K562 (cell line): ENCODE measurements around the gene ITGBL1. TPM values are rescaled to one million over a fixed set of nuclear protein-coding genes. Genes with fewer than 3 reads are reported as not detected.

Source experiments
- ATAC-seq: fragments of 200-7000 bp; cut with Tn5 transposase; 3 replicates; pipeline ENCODE4 v1.9.1; 2020; ENCODE audit warnings: moderate library complexity
- BruUV-seq: library from RNA; stranded (reverse); fragments of 400-500 nt; replicated peaks from 2 replicates; lab custom pipeline; 2021; lab: Mats Ljungman, UMichigan
- CTCF ChIA-PET: fragments of 300-600 bp; formaldehyde crosslinking; extraction: SDS; loops from one replicate; lab custom pipeline; 2021; ENCODE audit warnings: low intra/inter-chr PET ratio; lab: Yijun Ruan, JAX
- POLR2A ChIA-PET: fragments of 300-600, 350-650 bp; sonication (Branson Sonifier 250); formaldehyde crosslinking; extraction: SDS; loops from one replicate; lab custom pipeline; 2021; ENCODE audit warnings: antibody characterized with exemption, inconsistent platforms; lab: Yijun Ruan, JAX
- DNase-seq, 4 experiments: peaks; one replicate each; pipeline versions ENCODE4 v3.0.0 to v3.0.0-alpha.2; 2011 to 2018; ENCODE audit warnings: low spot score in 3 of 4, mixed read lengths in 3 of 4; ENCODE audit errors: extremely low read depth in 1 of 4
- FAIRE-seq: peaks from 2 replicates; lab custom pipeline; 2011; peaks lifted over from hg19 to GRCh38; lab: Jason Lieb, UNC
- H2AFZ ChIP-seq: 2 replicates; pipeline ENCODE4 v1.6.0; 2011; ENCODE audit warnings: low read depth, low read length, control low read depth, inconsistent platforms
- H3K27ac ChIP-seq: fragments of 200-600 bp; 3 replicates; pipeline ENCODE4 v1.8.0; 2011; ENCODE audit warnings: low read depth, mild to moderate bottlenecking, control low read depth, inconsistent platforms, low read length, moderate library complexity, mixed read lengths; ENCODE audit errors: extremely low read depth
- H3K27me3 ChIP-seq, 2 experiments: fragments of 300-600 bp in 1 of 2; 2 replicates in 1 of 2; 3 replicates in 1 of 2; pipeline versions ENCODE4 v1.6.0 to v1.8.0; 2011; ENCODE audit warnings: inconsistent platforms in 2 of 2, low read length in 2 of 2, mild to moderate bottlenecking in 1 of 2, mixed read lengths in 1 of 2, moderate library complexity in 1 of 2; ENCODE audit not compliant: control insufficient read depth in 2 of 2, insufficient read depth in 2 of 2
- H3K36me3 ChIP-seq: fragments of 300-600 bp; 3 replicates; pipeline ENCODE4 v1.8.0; 2011; ENCODE audit warnings: mild to moderate bottlenecking, low read length, inconsistent platforms; ENCODE audit not compliant: control insufficient read depth, insufficient read depth
- H3K4me1 ChIP-seq, 2 experiments: fragments of 200-600 bp in 1 of 2; replicated peaks in 1 of 2; 2 replicates in 1 of 2; 3 replicates in 1 of 2; pipeline versions ENCODE4 v1.5.1 to v1.8.0; 2011; ENCODE audit warnings: inconsistent platforms in 2 of 2, low read length in 2 of 2, mild to moderate bottlenecking in 1 of 2, mixed read lengths in 1 of 2, moderate library complexity in 1 of 2; ENCODE audit not compliant: control insufficient read depth in 2 of 2, insufficient read depth in 2 of 2
- H3K4me2 ChIP-seq: 2 replicates; pipeline ENCODE4 v1.6.1; 2011; ENCODE audit warnings: low read length, control low read depth, inconsistent platforms, mixed read lengths; ENCODE audit not compliant: insufficient read depth
- H3K4me3 ChIP-seq: fragments of 200-600 bp; sonication (generic), shearing (Covaris generic); 2 replicates; pipeline ENCODE4 v1.5.1; 2016; ENCODE audit warnings: control low read depth, inconsistent platforms
- H3K79me2 ChIP-seq: fragments of 200-600 bp; 3 replicates; pipeline ENCODE4 v1.8.0; 2011; ENCODE audit warnings: low read length, inconsistent platforms; ENCODE audit not compliant: control insufficient read depth, insufficient read depth
- H3K9ac ChIP-seq, 2 experiments: 2 replicates each; pipeline versions ENCODE4 v1.6.0 to v1.6.1; 2011; ENCODE audit warnings: low read depth in 2 of 2, low read length in 2 of 2, control low read depth in 1 of 2, inconsistent platforms in 1 of 2, mild to moderate bottlenecking in 1 of 2, mixed read lengths in 1 of 2; ENCODE audit not compliant: insufficient read depth in 1 of 2
- H3K9me1 ChIP-seq: one replicate; pipeline ENCODE4 v1.6.0; 2011; ENCODE audit warnings: inconsistent platforms, mild to moderate bottlenecking, low read length, moderate library complexity; ENCODE audit not compliant: control insufficient read depth, insufficient read depth
- H3K9me3 ChIP-seq: replicated peaks from 2 replicates; pipeline ENCODE4 v1.5.1; 2011; ENCODE audit warnings: low read depth, low read length, inconsistent platforms; ENCODE audit not compliant: control insufficient read depth, insufficient read depth
- H4K20me1 ChIP-seq: replicated peaks from 2 replicates; pipeline ENCODE4 v1.6.1; 2011; ENCODE audit warnings: low read length, inconsistent platforms, mixed read lengths; ENCODE audit not compliant: control insufficient read depth, insufficient read depth
- CC2D1A ChIP-seq: fragments of 450-650 bp; IDR thresholded peaks from 2 replicates; pipeline ENCODE4 v1.6.1; 2017; ENCODE audit warnings: mild to moderate bottlenecking
- CCAR2 ChIP-seq: fragments of 200-400 bp; formaldehyde crosslinking; IDR thresholded peaks from 2 replicates; pipeline ENCODE4 v1.6.1; 2017; ENCODE audit warnings: mild to moderate bottlenecking, low read depth, low read length
- CREM ChIP-seq: IDR thresholded peaks from 2 replicates; pipeline ENCODE4 v1.6.1; 2014; ENCODE audit warnings: antibody characterized with exemption, low read depth
- MCM5 ChIP-seq: fragments of 450-650 bp; IDR thresholded peaks from 2 replicates; pipeline ENCODE4 v1.6.1; 2016; ENCODE audit warnings: low read depth
- RUNX1 ChIP-seq: sonication (generic); IDR thresholded peaks from 2 replicates; pipeline ENCODE4 v1.6.1; 2016; ENCODE audit warnings: antibody characterized with exemption, low read depth
- SIX5 ChIP-seq, 2 experiments: IDR thresholded peaks; 2 replicates each; pipeline ENCODE4 v1.6.1; 2011; ENCODE audit warnings: low read length in 2 of 2, borderline replicate concordance in 1 of 2, low read depth in 1 of 2, mild to moderate bottlenecking in 1 of 2, moderate library complexity in 1 of 2; ENCODE audit not compliant: insufficient read depth in 1 of 2
- TBP ChIP-seq: optimal IDR thresholded peaks from 2 replicates; pipeline ENCODE3; 2011; ENCODE audit warnings: low read depth, low read length, improper control_type of control experiment
- TCF3 ChIP-seq: sonication (generic); formaldehyde crosslinking; IDR thresholded peaks from 2 replicates; pipeline ENCODE4 v1.4.0; 2020; ENCODE audit warnings: mild to moderate bottlenecking, missing genetic modification reagents
- ZNF316 ChIP-seq: fragments of 450-650 bp; IDR thresholded peaks from 2 replicates; pipeline ENCODE4 v1.6.1; 2016
- ZNF586 ChIP-seq: fragments of 450-650 bp; formaldehyde crosslinking; conservative IDR thresholded peaks from 2 replicates; pipeline ENCODE4 v1.4.0; 2020; ENCODE audit warnings: mild to moderate bottlenecking, moderate library complexity
- ZSCAN32 ChIP-seq: fragments of 450-650 bp; formaldehyde crosslinking; IDR thresholded peaks from 2 replicates; pipeline ENCODE4 v1.4.0; 2020; ENCODE audit warnings: mild to moderate bottlenecking, moderate library complexity
- in situ Hi-C: fragments of 300-500 bp; cut with MboI; formaldehyde crosslinking; loops from 4 replicates; pipeline ENCODE4 v1.15.0; 2018; ENCODE audit warnings: inconsistent platforms, mixed read lengths
- intact Hi-C: fragments of 100-400 bp; cut with micrococcal nuclease; formaldehyde crosslinking; loops from 2 replicates; pipeline ENCODE4 v1.14.2; 2022
- polyA plus RNA-seq, 8 experiments: library from polyadenylated mRNA; depleted of rRNA in 4 of 8; stranded (reverse) in 5 of 8; unstranded in 3 of 8; fragments of >200 nt; fragmentation: Nextera tagmentation in 2 of 8; fragmentation: Illumina TruSeq in 1 of 8; extraction: Ambion mirVana in 2 of 8; extraction: Trizol in 1 of 8; gene quantifications; 2 replicates each; pipeline versions ENCODE4 v1.2.1 to v1.2.3, GENCODE V29; 2011 to 2014; ENCODE audit warnings: inconsistent platforms in 1 of 8, missing spikeins in 1 of 8
- total RNA-seq, 7 experiments: library from RNA; depleted of rRNA in 6 of 7; stranded (reverse); fragments of >200 nt in 6 of 7; fragmentation: Illumina TruSeq in 2 of 7; extraction: Trizol in 2 of 7; gene quantifications; 2 replicates each; pipeline versions ENCODE4 v1.2.1 to v1.2.3, GENCODE V29; 2011 to 2021; ENCODE audit warnings: low replicate concordance in 1 of 7
- TF ChIP-seq, protein P1 (sequence below): IDR thresholded peaks from 2 replicates; pipeline ENCODE4 v1.6.1; 2011; ENCODE audit not compliant: insufficient read length; ENCODE audit errors: extremely low read depth
- TF ChIP-seq, protein P2 (sequence below): fragments of 250-450 bp; sonication (Bioruptor Pico); IDR thresholded peaks from 2 replicates; pipeline ENCODE4 v1.8.0; 2022; ENCODE audit warnings: moderate library complexity, mild to moderate bottlenecking, inconsistent platforms
- TF ChIP-seq, protein P3 (sequence below): fragments of 450-650 bp; IDR thresholded peaks from 2 replicates; pipeline ENCODE4 v1.6.1; 2016; ENCODE audit warnings: mild to moderate bottlenecking

The ITGBL1 gene
- total and polyA plus RNA-seq, 9 of the 15 experiments (the other 6 are each of a cell fraction or from before 2014, with no cell fraction given): 0.04 to 0.73 (median 0.32) TPM; not detected in 1

DNA sequence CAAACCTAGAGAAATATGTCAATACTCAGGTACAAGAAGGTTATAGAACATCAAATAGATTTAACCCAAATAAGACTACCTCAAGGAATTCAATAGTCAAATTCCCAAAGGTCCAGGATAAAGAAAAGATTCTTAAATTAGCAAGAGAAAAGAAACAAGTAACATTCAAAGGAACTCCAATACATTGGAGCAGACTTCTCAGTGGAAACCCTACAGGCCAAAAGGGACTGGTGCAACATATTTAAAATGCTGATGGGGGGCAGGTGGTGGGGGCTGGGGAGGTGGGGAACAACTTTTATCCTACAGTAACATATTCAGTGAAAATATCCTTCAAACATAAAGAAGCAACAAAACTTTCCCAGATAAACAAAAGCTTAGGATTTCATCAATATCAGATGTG lies 23.1 kb downstream of the ITGBL1 start:
- ChIA-PET CTCF (no interaction called here), POLR2A (no interaction called here)
- in situ Hi-C loops: no loop called here
- Histone ChIP-seq H3K36me3 (no peaks in the 10 kb centered on the region), H3K79me2 (no peaks in the 10 kb centered on the region), H3K4me3 (no peak overlapping the region), H3K27me3 (no peaks in the 10 kb centered on the region), H4K20me1 (no peaks in the 10 kb centered on the region), H3K9me1 (no peaks in the 10 kb centered on the region), H3K9me3 (no peaks in the 10 kb centered on the region), H3K4me2 (no peak overlapping the region), H3K4me1 (no peaks in the 10 kb centered on the region), H2AFZ (no peak overlapping the region), H3K27ac (no peak overlapping the region), H3K9ac (no peak overlapping the region)
- ATAC-seq: no peak
- no peak for DNase-seq
- TF ChIP-seq ZNF316 (no peak), ZSCAN32 (CRISPR knock-in tag) (no peak), ZNF586 (CRISPR knock-in tag) (no peak), TBP (no peak), CREM (no peak), SIX5 (IDR thresholded peaks at IDR 0.05; ENCODE audit: borderline replicate concordance in 1 of 2, insufficient read depth in 1 of 2, low read depth in 1 of 2, low read length in 2 of 2) (no peak), TCF3 (CRISPR knock-in tag) (no peak), MCM5 (no peak), CCAR2 (no peak), RUNX1 (no peak), CC2D1A (no peak)
- TF ChIP-seq, protein P1, sequence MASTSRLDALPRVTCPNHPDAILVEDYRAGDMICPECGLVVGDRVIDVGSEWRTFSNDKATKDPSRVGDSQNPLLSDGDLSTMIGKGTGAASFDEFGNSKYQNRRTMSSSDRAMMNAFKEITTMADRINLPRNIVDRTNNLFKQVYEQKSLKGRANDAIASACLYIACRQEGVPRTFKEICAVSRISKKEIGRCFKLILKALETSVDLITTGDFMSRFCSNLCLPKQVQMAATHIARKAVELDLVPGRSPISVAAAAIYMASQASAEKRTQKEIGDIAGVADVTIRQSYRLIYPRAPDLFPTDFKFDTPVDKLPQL: no peak
- TF ChIP-seq, protein P2, sequence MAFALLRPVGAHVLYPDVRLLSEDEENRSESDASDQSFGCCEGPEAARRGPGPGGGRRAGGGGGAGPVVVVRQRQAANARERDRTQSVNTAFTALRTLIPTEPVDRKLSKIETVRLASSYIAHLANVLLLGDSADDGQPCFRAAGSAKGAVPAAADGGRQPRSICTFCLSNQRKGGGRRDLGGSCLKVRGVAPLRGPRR: no peak
- TF ChIP-seq, protein P3, sequence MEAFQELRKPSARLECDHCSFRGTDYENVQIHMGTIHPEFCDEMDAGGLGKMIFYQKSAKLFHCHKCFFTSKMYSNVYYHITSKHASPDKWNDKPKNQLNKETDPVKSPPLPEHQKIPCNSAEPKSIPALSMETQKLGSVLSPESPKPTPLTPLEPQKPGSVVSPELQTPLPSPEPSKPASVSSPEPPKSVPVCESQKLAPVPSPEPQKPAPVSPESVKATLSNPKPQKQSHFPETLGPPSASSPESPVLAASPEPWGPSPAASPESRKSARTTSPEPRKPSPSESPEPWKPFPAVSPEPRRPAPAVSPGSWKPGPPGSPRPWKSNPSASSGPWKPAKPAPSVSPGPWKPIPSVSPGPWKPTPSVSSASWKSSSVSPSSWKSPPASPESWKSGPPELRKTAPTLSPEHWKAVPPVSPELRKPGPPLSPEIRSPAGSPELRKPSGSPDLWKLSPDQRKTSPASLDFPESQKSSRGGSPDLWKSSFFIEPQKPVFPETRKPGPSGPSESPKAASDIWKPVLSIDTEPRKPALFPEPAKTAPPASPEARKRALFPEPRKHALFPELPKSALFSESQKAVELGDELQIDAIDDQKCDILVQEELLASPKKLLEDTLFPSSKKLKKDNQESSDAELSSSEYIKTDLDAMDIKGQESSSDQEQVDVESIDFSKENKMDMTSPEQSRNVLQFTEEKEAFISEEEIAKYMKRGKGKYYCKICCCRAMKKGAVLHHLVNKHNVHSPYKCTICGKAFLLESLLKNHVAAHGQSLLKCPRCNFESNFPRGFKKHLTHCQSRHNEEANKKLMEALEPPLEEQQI: no peak
- FAIRE-seq: no peak
- no TSS peak for BruUV-seq
- intact Hi-C loops: no loop called here
